Measurements from ENCODE around the gene TCP11L2.

- TF ChIP-seq ZNF607 (CRISPR knock-in tag; IDR thresholded peaks at IDR 0.05; ENCODE audit: borderline replicate concordance) (no peak), POLR2A (IDR thresholded peaks at IDR 0.05; ENCODE audit: insufficient read depth in 1 of 2, low read depth in 2 of 2, low read length in 2 of 2) (no peak)
These were observed 78.4 kb downstream of the TCP11L2 start for GRCh38 chr12:106380954-106381353.
